Retinal pigment epithelial cell (primary cell): ENCODE data around the gene HSBP1L1.
A peak's percentile ranks its signal among the peaks of the same experiment; 100 is the strongest.

Source experiments
- DNase-seq: peaks from one replicate; pipeline ENCODE4 v3.0.0-alpha.2; 2010; ENCODE audit warnings: low read depth
- H3K4me3 ChIP-seq: 2 replicates; pipeline ENCODE4 v1.5.1; 2011; ENCODE audit warnings: mild to moderate bottlenecking, low read length, control low read depth, moderate library complexity
- TF ChIP-seq, protein P1 (sequence below): conservative IDR thresholded peaks from 2 replicates; pipeline ENCODE4 v1.5.1; 2011; ENCODE audit warnings: low read depth, low read length, control low read depth, inconsistent platforms

Gene HSBP1L1

DNA sequence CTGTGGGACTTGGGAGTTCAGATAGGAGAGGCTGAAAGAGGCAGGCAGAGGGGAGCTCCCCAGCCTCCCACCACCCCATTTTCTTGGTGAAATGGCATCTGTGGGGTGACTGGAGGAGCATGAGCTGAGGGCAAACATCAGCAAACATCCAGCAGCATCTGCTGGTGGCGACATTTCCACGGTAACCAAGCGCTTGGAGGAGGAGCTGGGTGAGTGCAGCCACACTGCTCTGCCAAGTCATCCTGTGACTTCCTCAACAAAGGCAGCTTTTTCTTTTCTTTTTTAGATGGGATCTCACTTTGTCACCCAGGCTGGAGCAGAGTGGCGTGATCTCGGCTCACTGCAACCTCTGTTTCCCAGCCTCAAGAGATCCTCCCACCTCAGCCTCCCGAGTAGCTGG, 18.3 kb downstream of the HSBP1L1 start:
- no peak for DNase-seq
- TF ChIP-seq, protein P1, sequence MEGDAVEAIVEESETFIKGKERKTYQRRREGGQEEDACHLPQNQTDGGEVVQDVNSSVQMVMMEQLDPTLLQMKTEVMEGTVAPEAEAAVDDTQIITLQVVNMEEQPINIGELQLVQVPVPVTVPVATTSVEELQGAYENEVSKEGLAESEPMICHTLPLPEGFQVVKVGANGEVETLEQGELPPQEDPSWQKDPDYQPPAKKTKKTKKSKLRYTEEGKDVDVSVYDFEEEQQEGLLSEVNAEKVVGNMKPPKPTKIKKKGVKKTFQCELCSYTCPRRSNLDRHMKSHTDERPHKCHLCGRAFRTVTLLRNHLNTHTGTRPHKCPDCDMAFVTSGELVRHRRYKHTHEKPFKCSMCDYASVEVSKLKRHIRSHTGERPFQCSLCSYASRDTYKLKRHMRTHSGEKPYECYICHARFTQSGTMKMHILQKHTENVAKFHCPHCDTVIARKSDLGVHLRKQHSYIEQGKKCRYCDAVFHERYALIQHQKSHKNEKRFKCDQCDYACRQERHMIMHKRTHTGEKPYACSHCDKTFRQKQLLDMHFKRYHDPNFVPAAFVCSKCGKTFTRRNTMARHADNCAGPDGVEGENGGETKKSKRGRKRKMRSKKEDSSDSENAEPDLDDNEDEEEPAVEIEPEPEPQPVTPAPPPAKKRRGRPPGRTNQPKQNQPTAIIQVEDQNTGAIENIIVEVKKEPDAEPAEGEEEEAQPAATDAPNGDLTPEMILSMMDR, result no peak
- H3K4me3 ChIP-seq, result no peak overlapping the region

DNA sequence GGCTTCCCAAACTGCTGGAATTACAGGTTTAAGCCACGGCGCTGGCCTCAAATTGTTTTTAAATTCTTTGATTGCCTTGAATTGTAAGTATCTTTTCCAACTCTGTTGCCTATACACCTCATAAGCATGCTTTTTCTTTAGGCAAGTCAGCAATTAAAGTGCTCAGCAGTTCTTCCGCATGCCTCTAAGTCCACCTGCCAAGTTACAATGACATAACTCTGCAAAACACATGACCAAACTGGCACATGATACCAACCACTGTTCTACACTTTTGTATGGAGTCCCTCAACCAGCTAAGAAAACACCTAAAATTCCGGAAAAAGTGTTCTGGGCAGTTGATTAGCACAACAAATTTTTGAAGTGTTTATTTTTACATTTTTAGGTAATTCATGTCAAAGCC, 18.8 kb downstream of the HSBP1L1 start:
- no peak overlapping the region for H3K4me3 ChIP-seq
- TF ChIP-seq, protein P1, result no peak
- DNase-seq, result peak; percentile 73

DNA sequence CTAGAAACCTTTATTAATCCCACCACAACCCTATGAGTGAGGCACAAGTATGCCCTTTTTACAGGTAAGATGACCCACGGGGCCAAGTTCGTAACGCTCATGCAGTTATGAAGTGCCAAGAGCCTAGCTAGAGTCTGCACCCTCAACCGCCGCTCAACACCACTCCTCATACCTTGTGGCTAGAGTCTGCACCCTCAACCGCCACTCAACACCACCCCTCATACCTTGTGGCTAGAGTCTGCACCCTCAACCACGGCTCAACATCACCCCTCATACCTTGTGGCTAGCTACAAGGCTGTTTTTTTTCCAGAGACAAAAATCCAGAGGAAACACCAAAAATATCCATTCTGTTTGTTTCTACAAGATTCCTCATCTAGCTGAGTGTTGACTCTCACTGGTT, 19.4 kb downstream of the HSBP1L1 start:
- DNase-seq, result no peak
- TF ChIP-seq, protein P1, result no peak
- no peak overlapping the region for H3K4me3 ChIP-seq

DNA sequence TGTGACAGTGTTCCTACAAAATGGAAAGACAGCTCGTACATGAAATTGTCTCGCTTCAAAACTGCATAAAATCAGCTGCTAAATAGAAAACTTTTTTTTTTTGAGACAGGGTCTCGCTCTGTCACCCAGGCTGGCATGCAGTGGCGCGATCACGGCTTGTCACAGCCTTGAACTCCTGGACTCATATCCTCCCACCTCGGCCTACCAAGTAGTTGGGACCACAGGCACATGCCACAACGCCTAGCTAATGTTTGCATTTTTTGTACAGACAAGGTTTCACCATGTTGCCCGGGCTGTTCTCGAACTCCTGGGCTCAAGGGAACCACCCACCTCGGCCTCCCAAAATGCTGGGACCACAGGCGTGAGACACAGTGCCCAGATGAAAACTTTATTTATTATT, 20.7 kb downstream of the HSBP1L1 start:
- TF ChIP-seq, protein P1, result no peak
- DNase-seq, result no peak
- H3K4me3 ChIP-seq, result no peak overlapping the region

DNA sequence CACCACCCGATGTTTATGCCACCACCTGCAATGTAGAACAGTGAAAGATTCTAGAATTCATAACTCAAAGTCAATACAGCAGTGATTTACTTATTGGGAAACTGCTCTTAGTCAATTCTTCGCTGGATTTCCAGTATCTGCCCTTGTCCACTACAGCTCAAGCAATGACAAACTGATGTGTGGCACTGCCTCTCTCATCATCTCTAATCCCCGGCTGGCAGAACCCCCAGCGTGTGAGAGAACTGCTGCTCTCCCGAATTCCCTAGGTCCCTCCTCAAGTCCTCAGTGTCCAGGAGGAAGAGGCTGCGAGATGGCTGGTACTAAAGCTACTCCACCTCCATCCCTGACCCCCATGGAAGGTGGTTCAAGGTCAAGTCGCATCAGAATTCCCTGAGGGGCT, 22.3 kb downstream of the HSBP1L1 start:
- no peak for DNase-seq
- peak overlapping the region; percentile 86 for H3K4me3 ChIP-seq
- TF ChIP-seq, protein P1, result no peak

DNA sequence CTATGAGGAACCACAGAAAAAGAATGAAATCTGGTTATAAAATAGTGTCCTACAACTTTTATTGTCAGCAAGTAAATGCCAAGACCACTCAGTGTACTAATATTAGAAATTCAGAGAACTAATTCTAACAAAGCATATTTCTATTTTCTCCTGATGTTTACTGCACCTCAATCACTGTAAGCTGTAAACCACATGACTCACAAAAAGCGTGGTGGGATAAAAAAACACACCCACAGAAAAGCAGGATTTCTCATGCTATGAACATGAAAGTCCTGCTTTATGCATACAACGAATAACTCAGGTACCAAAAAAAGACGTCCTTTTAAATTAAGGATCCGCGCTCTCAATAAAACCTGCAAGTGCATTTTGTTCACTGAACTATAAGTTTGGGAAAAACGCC, 23.1 kb downstream of the HSBP1L1 start:
- peak overlapping the region; percentile 86 for H3K4me3 ChIP-seq
- TF ChIP-seq, protein P1, result no peak
- DNase-seq, result no peak

DNA sequence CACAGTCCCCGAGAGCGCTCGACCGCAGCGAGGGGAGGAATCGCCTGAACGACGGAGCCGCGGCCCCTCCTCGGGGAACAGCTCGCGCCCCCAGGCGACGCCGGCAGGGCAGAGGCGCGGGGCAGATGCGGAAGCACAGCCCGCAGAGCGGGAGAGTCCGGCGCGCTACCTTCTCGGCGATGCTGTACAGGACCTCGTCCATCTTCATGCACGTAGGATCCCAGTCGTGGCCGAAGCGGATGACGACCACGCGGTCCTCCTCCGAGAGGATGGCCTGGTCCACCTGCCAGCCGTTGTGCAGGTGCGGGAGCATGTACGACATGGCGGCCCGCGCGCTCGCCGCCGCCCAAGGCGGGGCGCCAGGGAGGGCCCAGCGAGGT, 23.6 kb downstream of the HSBP1L1 start:
- TF ChIP-seq, protein P1, result peak; percentile 47
- no peak for DNase-seq
- peak overlapping the region; percentile 86 for H3K4me3 ChIP-seq
